ENCODE data around the gene AOAH. TPM values are rescaled to one million over a fixed set of nuclear protein-coding genes. Genes with fewer than 3 reads are reported as not detected.

The AOAH gene
- total and polyA plus RNA-seq, 7 donors = 3.8 to 61.3 (median 16.2) TPM

- Histone ChIP-seq H3K4me1 (no peaks in the 10 kb centered on the region), H3K27me3 (no peaks in the 10 kb centered on the region), H3K4me3 (no peak overlapping the region), H3K27ac (no peak overlapping the region), H3K9me3 (no peaks in the 10 kb centered on the region), H3K36me3 (no peaks in the 10 kb centered on the region)
- no peak for TF ChIP-seq POLR2A (IDR thresholded peaks at IDR 0.05)
- no peak for TF ChIP-seq CTCF (IDR thresholded peaks at IDR 0.05)
- no peak for TF ChIP-seq POLR2AphosphoS5 (IDR thresholded peaks at IDR 0.05)
- TF ChIP-seq EP300 (IDR thresholded peaks at IDR 0.05) = no peak
- intact Hi-C loops (cut with DNase I) = no loop called here
- WGBS, 2 donors = 42 to 57% methylated on average over 4 of the region's 4 CpGs
- DNase-seq = no peak
Measured at GRCh38 chr7:36620166-36620708, 104.1 kb downstream of the AOAH start.

- H3K4me1 ChIP-seq = no peaks in the 10 kb centered on the region
- H3K36me3 ChIP-seq = no peaks in the 10 kb centered on the region
- TF ChIP-seq POLR2A (IDR thresholded peaks at IDR 0.05) (no peak), EP300 (IDR thresholded peaks at IDR 0.05) (no peak)
- DNase-seq = no peak
- no peaks in the 10 kb centered on the region for H3K27me3 ChIP-seq
- WGBS, 2 donors = 97% methylated on average over 1 of the region's 1 CpG
- H3K9me3 ChIP-seq = no peaks in the 10 kb centered on the region
- no peak overlapping the region for H3K27ac ChIP-seq
- intact Hi-C loops (cut with DNase I) = no loop called here
- no peak overlapping the region for H3K4me3 ChIP-seq
Measured at GRCh38 chr7:36617408-36617807, 106.9 kb downstream of the AOAH start.

- Histone ChIP-seq H3K4me1 (no peaks in the 10 kb centered on the region), H3K9me3 (no peaks in the 10 kb centered on the region), H3K36me3 (no peaks in the 10 kb centered on the region), H3K27me3 (no peaks in the 10 kb centered on the region), H3K27ac (no peak overlapping the region), H3K4me3 (no peak overlapping the region)
- DNase-seq = no peak
- TF ChIP-seq CTCF (IDR thresholded peaks at IDR 0.05) (no peak), POLR2A (IDR thresholded peaks at IDR 0.05) (no peak), POLR2AphosphoS5 (IDR thresholded peaks at IDR 0.05) (no peak), EP300 (IDR thresholded peaks at IDR 0.05) (no peak)
- intact Hi-C loops (cut with DNase I) = no loop called here
- WGBS, 2 donors = 86 to 93% methylated on average over 10 of the region's 10 CpGs
Measured at GRCh38 chr7:36615852-36616540, 108.3 kb downstream of the AOAH start.

GRCh38 chr7:36614959-36615358 is 109.3 kb downstream of the AOAH start:
- H3K4me3 ChIP-seq = no peak overlapping the region
- no peaks in the 10 kb centered on the region for H3K27me3 ChIP-seq
- DNase-seq = no peak
- intact Hi-C loops (cut with DNase I) = no loop called here
- H3K36me3 ChIP-seq = no peaks in the 10 kb centered on the region
- no peak overlapping the region for H3K27ac ChIP-seq
- no peak for TF ChIP-seq CTCF (IDR thresholded peaks at IDR 0.05)
- TF ChIP-seq POLR2AphosphoS5 (IDR thresholded peaks at IDR 0.05) = no peak
- TF ChIP-seq POLR2A (IDR thresholded peaks at IDR 0.05) = no peak
- TF ChIP-seq EP300 (IDR thresholded peaks at IDR 0.05) = no peak
- H3K9me3 ChIP-seq = no peaks in the 10 kb centered on the region
- H3K4me1 ChIP-seq = no peaks in the 10 kb centered on the region
- WGBS, 2 donors = 87 to 88% methylated on average over 2 of the region's 2 CpGs

- Histone ChIP-seq H3K4me3 (no peak overlapping the region), H3K9me3 (no peaks in the 10 kb centered on the region), H3K4me1 (no peaks in the 10 kb centered on the region), H3K27me3 (no peaks in the 10 kb centered on the region), H3K27ac (no peak overlapping the region), H3K36me3 (no peaks in the 10 kb centered on the region)
- TF ChIP-seq POLR2AphosphoS5 (IDR thresholded peaks at IDR 0.05) (no peak), CTCF (IDR thresholded peaks at IDR 0.05) (no peak), POLR2A (IDR thresholded peaks at IDR 0.05) (no peak), EP300 (IDR thresholded peaks at IDR 0.05) (no peak)
- no peak for DNase-seq
- WGBS, 2 donors = 63 to 88% methylated on average over 4 of the region's 4 CpGs
- intact Hi-C loops (cut with DNase I) = no loop called here
Measured at GRCh38 chr7:36613031-36613614, 111.2 kb downstream of the AOAH start.

Measured in sigmoid colon (tissue), 7 donors.